ENCODE data around the gene SOSTDC1. TPM values are rescaled to one million over a fixed set of nuclear protein-coding genes. Genes with fewer than 3 reads are reported as not detected.

The SOSTDC1 gene, protein sequence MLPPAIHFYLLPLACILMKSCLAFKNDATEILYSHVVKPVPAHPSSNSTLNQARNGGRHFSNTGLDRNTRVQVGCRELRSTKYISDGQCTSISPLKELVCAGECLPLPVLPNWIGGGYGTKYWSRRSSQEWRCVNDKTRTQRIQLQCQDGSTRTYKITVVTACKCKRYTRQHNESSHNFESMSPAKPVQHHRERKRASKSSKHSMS
- 0.13 and 0.81 TPM in 2 replicates for polyA plus RNA-seq (2012; rRNA removed)
- polyA plus RNA-seq (2012; cell fraction: cytosol; rRNA removed): 0.58 and 0.71 TPM in 2 replicates
- 0.07 and 0.12 TPM in 2 replicates for polyA plus RNA-seq (2012; cell fraction: nucleus; rRNA removed)

GRCh38 chr7:16465469-16466361 lies at the start of gene SOSTDC1:
Gene SOSTDC1, minus strand, starts transcription at chr7:16465738. Its CDS starts 70 bp downstream, at chr7:16465668.
- ChIA-PET CTCF (interaction anchor here (0.7 to 2.8 kb wide), 8 partner anchors 13 to 453 kb away, joined by 3 to 9 read pairs (median 3); no protein-coding TSS in a partner anchor), POLR2A (interaction anchor here (0.6 to 1.0 kb wide), 2 partner anchors 46 to 994 kb away, joined by 3 read pairs; no protein-coding TSS in a partner anchor)
- peak within 1 kb of the TSS in 1 of 2 experiments; percentile 85; a peak in 2 of 4 replicates for H3K27ac ChIP-seq (ENCODE audit: low read depth in 2 of 2, low read length in 1 of 2)
- peak within 1 kb of the TSS in 1 of 2 experiments; percentile 33; a peak in 1 of 4 replicates for H3K4me3 ChIP-seq (ENCODE audit: low read depth in 2 of 2, low read length in 1 of 2)
- H3K4me2 ChIP-seq: no peak within 1 kb of the TSS
- H3K9me3 ChIP-seq: no peaks in the 10 kb centered on the region
- 13% methylated on average over 10 of the region's 10 CpGs for WGBS (ENCODE audit: low lambda C conversion rate)
- no peak for TF ChIP-seq POLR2AphosphoS5 (IDR thresholded peaks at IDR 0.05; ENCODE audit: low read depth, low read length)
- TF ChIP-seq USF2 (IDR thresholded peaks at IDR 0.05; ENCODE audit: borderline replicate concordance, low read depth, low read length): no peak
- peak; percentile 60 for TF ChIP-seq MXI1 (IDR thresholded peaks at IDR 0.05; ENCODE audit: low read depth, low read length)
- TF ChIP-seq, protein P1, sequence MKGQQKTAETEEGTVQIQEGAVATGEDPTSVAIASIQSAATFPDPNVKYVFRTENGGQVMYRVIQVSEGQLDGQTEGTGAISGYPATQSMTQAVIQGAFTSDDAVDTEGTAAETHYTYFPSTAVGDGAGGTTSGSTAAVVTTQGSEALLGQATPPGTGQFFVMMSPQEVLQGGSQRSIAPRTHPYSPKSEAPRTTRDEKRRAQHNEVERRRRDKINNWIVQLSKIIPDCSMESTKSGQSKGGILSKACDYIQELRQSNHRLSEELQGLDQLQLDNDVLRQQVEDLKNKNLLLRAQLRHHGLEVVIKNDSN (IDR thresholded peaks at IDR 0.05; ENCODE audit: borderline replicate concordance, low read depth): no peak
- TF ChIP-seq TCF12 (IDR thresholded peaks at IDR 0.05): no peak
- no peak; the same call in 1 of the 2 replicates for TF ChIP-seq RAD21 (IDR thresholded peaks at IDR 0.05; ENCODE audit: low read length)
- TF ChIP-seq EP300 (IDR thresholded peaks at IDR 0.05; ENCODE audit: borderline replicate concordance in 1 of 2, low read depth in 1 of 2, low read length in 1 of 2): peak in 1 of 2 experiments; percentile 46; a peak in 2 of 4 replicates
- TF ChIP-seq RXRA (IDR thresholded peaks at IDR 0.05; ENCODE audit: borderline replicate concordance, low read depth): no peak
- no peak for TF ChIP-seq MEF2A (IDR thresholded peaks at IDR 0.05; ENCODE audit: borderline replicate concordance, low read depth)
- peaks cover 37% of the 10 kb centered on the region for H3K27me3 ChIP-seq (ENCODE audit: insufficient read depth)
- H3K36me3 ChIP-seq (replicated peaks in 1 of 2; ENCODE audit: control insufficient read depth in 1 of 2, insufficient read depth in 2 of 2, low read length in 1 of 2): no peaks in the 10 kb centered on the region
- peaks cover 0 to 9% of the 10 kb centered on the region in 2 experiments; a peak in 2 of 4 replicates for H3K4me1 ChIP-seq (ENCODE audit: control insufficient read depth in 1 of 2, insufficient read depth in 2 of 2, low read depth in 1 of 2, low read length in 1 of 2)
- H3F3A ChIP-seq (replicated peaks; ENCODE audit: insufficient read depth): no peaks in the 10 kb centered on the region
- H3K79me2 ChIP-seq (ENCODE audit: insufficient read depth): no peaks in the 10 kb centered on the region
- DNase-seq: peak; percentile 27
- no peaks in the 10 kb centered on the region for H4K20me1 ChIP-seq (ENCODE audit: insufficient read depth)
- no peak within 1 kb of the TSS for H2AFZ ChIP-seq (ENCODE audit: low read depth)
- no peak within 1 kb of the TSS for H3K9ac ChIP-seq
- no peaks in the 10 kb centered on the region for H3K9me2 ChIP-seq

DNA sequence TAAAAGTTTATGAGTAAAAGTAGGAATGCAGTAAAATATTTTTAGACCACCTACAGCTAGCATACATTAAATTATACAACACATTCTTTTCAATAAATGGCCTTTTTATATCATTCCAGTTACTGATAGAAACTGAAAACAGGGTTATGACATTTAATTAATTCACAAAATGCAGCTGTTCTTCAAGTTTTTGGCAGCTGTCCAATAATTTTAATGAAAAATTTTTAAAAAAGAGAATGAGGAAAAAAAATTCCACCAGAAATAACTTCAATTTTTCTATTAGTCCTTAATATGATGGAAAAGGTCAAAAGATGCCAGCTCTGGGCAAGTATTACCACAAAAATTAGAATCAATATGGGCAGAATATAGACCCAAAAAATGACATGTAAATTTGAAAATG lies 49.2 kb upstream of the SOSTDC1 start:
- no peak for TF ChIP-seq EZH2phosphoT487 (IDR thresholded peaks at IDR 0.05; ENCODE audit: borderline replicate concordance, low read depth)
- no peak overlapping the region for H2AFZ ChIP-seq (ENCODE audit: low read depth)
- H3K4me2 ChIP-seq: no peak overlapping the region
- ChIA-PET POLR2A (no interaction called here), CTCF (interaction anchor here (0.6 to 1.2 kb wide), 3 partner anchors 10 to 742 kb away, joined by 3 read pairs; no protein-coding TSS in a partner anchor)
- H3K27me3 ChIP-seq (ENCODE audit: insufficient read depth): no peaks in the 10 kb centered on the region; the same call in 1 of the 2 replicates
- no peaks in the 10 kb centered on the region for H3F3A ChIP-seq (replicated peaks; ENCODE audit: insufficient read depth)
- H3K9me2 ChIP-seq: no peaks in the 10 kb centered on the region
- peaks cover 0 to 3% of the 10 kb centered on the region in 2 experiments; a peak in 2 of 4 replicates for H3K4me1 ChIP-seq (ENCODE audit: control insufficient read depth in 1 of 2, insufficient read depth in 2 of 2, low read depth in 1 of 2, low read length in 1 of 2)
- no peak overlapping the region for H3K27ac ChIP-seq (ENCODE audit: low read depth in 2 of 2, low read length in 1 of 2)
- no peak for DNase-seq
- H4K20me1 ChIP-seq (ENCODE audit: insufficient read depth): no peaks in the 10 kb centered on the region
- H3K79me2 ChIP-seq (ENCODE audit: insufficient read depth): no peaks in the 10 kb centered on the region
- H3K9ac ChIP-seq: no peak overlapping the region
- no peaks in the 10 kb centered on the region for H3K36me3 ChIP-seq (replicated peaks in 1 of 2; ENCODE audit: control insufficient read depth in 1 of 2, insufficient read depth in 2 of 2, low read length in 1 of 2)
- H3K9me3 ChIP-seq: no peaks in the 10 kb centered on the region
- no peak overlapping the region for H3K4me3 ChIP-seq (ENCODE audit: low read depth in 2 of 2, low read length in 1 of 2)

Measured in SK-N-SH (cell line).